IPS DF 4.7 (cell line): ENCODE results near the gene STK17A.
"Not testable (repeated sequence)": the region's sequence is repeated elsewhere in the genome, so short reads cannot be mapped to it uniquely, and the experiment has no call there.

Experiments used
- DNase-seq: peaks from one replicate; pipeline ENCODE4 v3.0.0-alpha.2; 2013; ENCODE audit warnings: low spot score; ENCODE audit errors: extremely low read depth

STK17A gene

DNA sequence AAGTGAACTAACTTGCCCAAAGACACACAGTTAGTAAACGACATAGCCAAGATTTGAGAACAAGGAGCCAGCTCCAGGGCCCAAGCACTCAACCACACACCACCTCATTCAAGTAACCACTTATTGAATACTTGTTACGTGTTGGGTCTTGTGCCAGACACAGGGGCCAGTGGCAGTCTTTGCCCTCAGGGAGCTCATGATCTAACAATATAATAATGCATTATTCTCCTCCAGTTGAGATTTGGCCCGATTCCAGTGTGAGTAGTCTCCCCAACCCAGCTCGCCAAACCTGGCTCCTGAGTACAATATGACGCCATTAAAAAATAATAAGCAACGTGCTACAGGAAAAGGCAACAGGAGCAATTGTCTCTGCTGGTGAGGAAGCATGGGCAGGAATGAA lies 14.4 kb upstream of the STK17A start:
- no peak for DNase-seq

DNA sequence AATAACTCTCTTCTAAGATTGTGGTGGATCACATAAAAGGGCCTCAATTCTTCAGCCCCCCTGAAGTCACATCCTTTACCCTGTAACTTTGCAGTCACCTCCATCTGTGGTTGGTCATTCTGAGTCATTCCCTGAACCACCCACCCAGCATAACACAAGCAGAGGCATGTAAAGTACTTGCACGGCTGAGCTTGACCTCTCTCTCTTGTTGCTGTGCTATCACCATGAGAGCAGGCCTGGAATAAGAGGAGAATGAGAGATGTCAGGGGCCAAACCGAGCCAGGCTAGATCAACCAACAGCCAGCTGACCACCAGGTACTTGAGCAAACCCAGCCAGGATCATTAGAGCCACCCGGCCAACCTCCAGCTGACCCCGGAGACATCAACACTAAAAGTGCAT lies 13.5 kb upstream of the STK17A start:
- no peak for DNase-seq

GRCh38 chr7:43570688-43571365 lies 12.1 kb upstream of the STK17A start:
- DNase-seq = no peak

DNA sequence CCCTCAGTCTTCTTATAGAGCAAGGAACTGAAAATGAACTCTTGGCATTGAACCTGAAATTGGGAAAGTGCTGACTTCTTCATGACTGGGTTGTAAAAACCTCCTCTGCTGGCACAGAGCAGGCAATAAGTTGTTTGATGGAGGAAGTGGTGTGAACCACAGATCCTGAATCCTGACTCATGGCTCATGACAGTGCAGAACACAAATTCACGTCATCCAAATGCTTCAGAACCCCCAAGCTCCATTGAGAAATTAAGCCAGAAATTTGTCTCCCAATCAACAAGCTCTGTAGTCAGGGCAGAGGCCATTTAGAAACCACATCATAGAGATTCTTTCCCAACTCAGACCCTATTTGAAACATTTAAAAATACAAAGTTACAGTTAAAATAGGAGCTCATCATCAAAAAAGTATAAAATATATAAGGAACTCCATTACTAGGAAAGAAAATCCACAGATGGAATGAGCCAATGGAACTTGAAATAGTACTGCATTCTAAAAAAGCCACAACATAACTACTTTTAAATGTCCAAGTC lies 10.3 kb upstream of the STK17A start:
- no peak for DNase-seq

- not testable (repeated sequence) for DNase-seq
Observed at GRCh38 chr7:43573832-43574231, 9.1 kb upstream of the STK17A start.

DNA sequence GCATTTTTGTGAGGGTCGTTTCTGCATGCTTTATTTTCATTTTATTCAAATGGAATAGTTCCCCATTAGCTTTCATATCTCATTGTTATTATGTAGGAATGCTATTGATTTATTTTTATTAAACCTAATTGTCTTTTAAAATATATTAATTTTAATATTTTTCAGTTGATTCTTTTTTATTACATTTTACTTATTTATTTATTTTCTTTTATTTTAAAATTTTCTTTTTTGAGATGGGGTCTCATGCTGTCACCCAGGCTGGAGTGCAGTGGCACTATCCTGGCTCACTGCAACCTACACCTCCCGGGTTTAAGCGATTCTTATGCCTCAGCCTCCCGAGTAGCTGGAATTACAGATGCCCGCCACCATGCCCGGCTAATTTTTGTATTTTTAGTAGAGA lies 7.4 kb upstream of the STK17A start:
- DNase-seq = no peak

DNA sequence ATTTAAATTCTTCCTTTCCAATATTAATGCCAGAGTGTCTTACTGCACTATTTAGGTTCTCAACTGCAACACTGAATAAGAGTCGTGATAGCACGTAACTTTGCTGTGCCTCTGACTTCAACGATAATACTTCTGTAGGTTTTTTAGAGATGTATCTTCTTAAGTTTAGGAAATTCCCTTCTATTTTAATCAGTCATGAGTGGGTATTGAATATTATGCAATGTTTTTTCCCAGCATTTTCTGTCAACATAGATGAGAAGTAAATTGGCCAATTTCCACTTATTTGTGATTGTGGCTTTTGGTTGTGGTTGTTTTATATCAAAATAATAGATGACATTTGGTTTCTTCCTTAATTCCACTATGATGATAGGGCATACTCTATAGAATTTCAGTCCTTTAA lies 6.7 kb upstream of the STK17A start:
- DNase-seq = no peak

GRCh38 chr7:43577485-43577951 lies 5.4 kb upstream of the STK17A start:
- no peak for DNase-seq

DNA sequence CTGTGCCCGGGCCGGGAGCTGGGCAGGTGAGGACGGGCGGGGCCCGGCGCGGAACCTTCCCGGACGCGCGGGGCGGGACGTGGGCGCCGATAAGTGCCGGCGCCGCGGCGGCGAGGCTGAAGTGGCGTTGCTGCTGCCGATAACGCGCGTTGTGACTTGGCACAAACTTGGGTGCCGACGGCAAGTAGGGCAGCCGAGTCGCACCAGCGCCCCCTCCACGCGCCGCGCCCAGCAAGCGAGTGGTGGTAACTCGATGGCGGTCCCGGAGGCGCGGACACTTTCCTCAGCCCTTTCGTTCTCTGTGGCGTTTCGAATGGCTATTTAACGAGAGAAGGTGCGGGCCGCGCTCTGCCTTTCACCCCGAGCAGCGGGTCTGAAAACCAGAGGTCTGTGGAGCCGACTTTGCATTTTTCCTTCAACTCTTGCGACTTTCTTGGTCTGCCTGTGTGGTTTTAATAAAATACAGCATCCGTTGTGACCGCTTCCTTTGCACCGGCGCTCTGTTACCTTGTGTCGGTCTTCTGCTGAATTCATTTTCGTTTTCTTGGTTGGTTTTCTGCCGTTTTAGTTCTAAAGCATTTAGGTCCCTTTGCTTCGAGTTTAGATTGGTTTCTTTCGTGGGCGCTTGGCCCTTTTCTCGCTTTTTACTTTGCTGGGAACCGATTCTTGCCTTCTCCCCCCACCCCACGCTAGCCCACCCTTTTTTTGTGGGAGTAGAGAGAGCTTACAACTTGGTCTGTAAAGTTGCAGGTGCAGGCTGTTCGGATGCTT lies 701 bp downstream of the STK17A start:
- DNase-seq = no peak

GRCh38 chr7:43584195-43584586 lies 1.3 kb downstream of the STK17A start:
- no peak for DNase-seq

DNA sequence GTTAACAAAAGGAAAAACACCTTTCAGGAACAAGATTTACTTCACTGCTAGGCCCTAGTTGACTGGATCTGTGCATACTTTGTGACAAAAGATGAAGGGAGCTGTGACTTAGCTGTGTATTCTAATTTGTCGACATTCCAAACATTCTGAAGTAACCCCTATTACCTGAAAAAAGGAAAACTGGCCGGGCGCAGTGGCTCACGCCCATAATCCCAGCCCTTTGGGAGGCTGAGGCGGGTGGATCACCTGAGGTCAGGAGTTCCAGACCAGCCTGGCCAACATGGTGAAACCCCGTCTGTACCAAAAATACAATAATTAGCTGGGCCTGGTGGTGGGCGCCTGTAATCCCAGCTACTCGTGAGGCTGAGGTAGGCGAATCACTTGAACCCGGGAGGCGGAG lies 1.8 kb downstream of the STK17A start:
- DNase-seq = not testable (repeated sequence)

GRCh38 chr7:43585562-43585961 lies 2.7 kb downstream of the STK17A start:
- DNase-seq = no peak

DNA sequence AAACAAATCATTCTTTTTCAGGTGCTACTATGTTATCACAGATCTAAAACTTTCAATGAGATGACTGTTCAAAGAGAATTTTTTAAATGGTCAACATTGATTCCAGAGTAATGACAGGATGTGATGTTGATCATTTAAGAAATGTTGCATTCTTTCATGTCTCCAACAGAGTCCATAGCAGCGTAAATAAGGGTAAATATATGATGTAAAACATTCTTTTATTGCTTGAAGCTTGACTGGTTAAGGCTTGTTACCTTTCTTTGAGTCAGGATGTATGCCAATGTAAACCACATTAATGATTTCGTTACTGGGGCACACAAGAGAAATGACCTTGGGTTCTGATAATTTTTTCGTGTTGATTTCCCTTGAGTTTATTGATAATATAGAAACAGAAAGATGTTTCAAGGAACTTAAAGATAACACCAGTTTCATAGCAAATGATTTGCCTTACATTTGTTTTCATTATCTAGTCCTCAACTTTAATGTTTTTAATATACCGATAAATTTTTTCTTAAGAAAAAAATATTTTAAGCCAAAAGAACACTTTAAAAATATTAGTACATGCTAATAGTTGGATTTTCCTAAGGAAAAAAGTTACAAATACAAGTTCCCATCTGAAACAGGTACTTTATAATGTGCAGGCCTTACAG lies 3.5 kb downstream of the STK17A start:
- DNase-seq = no peak

DNA sequence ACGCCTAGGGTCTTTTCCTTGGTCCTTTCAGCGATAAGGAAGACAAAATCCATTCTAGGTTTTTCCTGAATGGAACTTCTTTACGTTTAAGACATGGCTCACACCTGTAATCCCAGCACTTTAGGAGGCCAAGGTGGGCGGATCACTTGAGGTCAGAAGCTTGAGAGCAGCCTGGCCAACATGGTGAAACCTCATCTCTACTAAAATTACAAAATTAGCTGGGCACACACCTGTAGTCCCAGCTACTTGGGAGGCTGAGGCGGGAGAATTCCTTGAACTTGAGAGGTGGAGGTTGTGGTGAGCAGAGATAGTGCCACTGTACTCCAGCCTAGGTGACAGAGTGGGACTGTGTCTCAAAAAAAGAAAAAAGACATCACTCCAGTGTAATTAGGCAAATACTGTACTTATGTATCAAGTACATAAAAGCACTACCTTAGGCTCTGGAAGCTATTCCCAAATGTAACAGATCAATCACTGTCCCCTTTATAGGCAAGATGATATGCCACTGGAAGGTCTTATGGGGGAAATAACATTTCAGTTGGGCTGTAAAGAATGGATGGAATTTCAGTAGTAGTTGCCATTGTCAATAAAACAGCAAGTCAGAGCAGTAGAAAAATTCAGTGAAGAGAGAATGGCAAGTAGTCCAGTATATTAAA lies 5.7 kb downstream of the STK17A start:
- no peak for DNase-seq

DNA sequence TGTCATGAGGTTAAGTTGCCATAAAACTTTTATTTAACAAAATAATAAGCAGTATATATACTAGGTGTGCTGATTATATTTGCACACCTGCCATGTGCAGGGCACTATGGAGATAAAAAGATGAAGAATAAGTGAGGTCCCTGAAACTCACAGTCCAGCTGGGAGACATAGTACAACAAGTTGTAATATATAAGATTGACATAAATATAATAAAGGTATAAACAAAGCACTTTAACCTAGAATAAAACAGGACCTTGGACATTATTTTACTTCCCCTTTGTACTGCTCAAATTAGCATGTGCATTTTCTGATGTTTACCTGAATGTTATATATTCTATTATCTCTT lies 6.2 kb downstream of the STK17A start:
- no peak for DNase-seq

GRCh38 chr7:43589728-43590127 lies 6.8 kb downstream of the STK17A start:
- no peak for DNase-seq

DNA sequence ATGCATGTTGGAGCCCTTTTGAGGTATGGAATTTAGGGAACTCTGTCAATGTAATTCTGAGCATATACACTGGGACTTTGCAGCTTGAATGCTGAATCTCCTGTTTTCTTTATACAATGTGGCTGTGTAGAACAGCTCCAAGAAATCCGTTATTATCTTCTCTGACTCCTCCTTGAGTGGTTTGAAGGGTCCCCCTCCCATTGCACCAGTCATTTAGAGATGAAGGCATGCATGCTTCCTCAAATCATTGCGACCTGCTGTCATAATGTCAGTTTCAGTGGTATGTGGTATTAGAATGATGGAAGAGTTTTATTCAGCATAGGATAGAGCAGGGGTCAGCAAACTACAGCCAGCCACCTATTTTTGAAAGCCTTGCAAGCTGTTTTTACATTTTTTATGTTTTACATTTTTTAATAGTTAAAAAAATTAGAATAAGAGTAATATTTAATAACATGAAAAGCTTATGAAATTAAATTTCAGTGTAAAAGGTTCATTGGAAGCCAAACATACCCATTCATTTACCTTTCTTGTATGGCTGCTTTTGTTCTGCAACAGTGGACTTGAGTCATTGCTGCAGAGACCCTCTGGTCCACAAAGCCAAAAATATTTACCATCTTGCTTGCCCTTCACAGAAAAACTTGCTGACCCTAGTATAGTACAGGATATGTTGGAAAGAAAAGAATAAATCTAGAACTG lies 8.1 kb downstream of the STK17A start:
- no peak for DNase-seq

DNA sequence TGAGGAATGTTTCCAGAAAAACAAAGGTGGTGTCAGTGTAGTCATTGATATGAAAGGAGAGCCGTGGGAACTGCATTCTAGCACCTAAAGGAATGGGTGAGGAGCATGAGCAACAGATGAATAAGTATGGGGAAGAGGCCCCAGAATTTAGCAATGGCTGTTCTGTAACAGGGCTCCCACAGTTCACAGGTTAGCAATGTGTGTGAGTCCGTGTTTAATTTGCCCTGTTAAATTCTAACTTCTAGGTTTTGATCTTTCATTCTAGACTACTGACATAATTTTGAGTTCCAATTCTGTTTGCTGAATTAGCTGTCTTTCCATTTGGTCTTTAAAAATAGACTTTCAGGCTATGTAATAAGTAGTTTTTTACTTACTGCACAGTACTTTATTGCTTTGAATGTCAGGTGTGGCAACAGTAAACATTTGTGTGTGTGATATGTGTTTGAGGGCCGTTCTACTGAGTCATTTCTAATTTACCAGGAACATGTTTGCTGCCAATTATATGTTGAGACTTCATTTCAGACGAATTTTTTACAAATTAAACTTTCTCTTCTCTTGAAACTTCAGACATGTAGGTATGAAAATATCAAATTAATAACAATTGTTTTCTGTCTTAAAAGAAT lies 8.8 kb downstream of the STK17A start:
- DNase-seq = no peak

DNA sequence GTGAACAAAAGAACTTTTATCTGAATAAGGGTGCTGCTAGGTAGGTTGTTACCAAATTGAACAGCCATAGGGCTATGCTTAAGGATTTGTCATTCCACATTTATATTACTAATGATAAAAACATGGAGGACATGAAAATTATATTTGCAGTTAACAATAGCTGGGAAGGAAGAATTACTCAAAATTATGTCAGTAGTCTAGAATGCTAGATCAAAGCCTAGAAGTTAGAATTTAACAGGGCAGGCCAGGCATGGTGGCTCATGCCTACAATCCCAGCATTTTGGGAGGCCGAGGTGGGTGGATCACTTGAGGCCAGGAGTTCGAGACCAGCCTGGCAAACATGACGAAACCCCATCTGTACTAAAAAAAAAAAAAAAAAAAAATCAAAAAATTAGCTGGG lies 9.4 kb downstream of the STK17A start:
- DNase-seq = no peak

- no peak for DNase-seq
Observed at GRCh38 chr7:43593010-43593409, 10.1 kb downstream of the STK17A start.

- no peak for DNase-seq
Observed at GRCh38 chr7:43594020-43594419, 11.1 kb downstream of the STK17A start.
